Panc1 (cell line): ENCODE results near the gene HOXD13. TPM values are rescaled to one million over a fixed set of nuclear protein-coding genes. Genes with fewer than 3 reads are reported as not detected.

Experiments used
- ATAC-seq: fragments of 200-7000 bp; cut with Tn5 transposase; 2 replicates; pipeline ENCODE4 v1.9.1; 2020; ENCODE audit warnings: mild to moderate bottlenecking, moderate library complexity
- BruUV-seq: library from RNA; stranded (reverse); fragments of 400-500 nt; replicated peaks from 2 replicates; lab custom pipeline; 2021; lab: Mats Ljungman, UMichigan
- CTCF ChIA-PET: fragments of 300-600 bp; sonication (Branson Sonifier 250); formaldehyde crosslinking; loops from one replicate; lab custom pipeline; 2022; ENCODE audit warnings: antibody characterized with exemption; lab: Charles Lee
- POLR2A ChIA-PET: fragments of 300-600 bp; sonication (Branson Sonifier 250); formaldehyde crosslinking; loops from one replicate; lab custom pipeline; 2022; ENCODE audit warnings: antibody characterized with exemption; lab: Charles Lee
- DNase-seq: peaks from one replicate; pipeline ENCODE4 v3.0.0-alpha.2; 2010; ENCODE audit warnings: low read depth, low spot score
- H3K27ac ChIP-seq: 2 replicates; pipeline ENCODE4 v1.5.1; 2011; ENCODE audit warnings: mild to moderate bottlenecking, low read length, inconsistent platforms
- H3K27me3 ChIP-seq: fragments of 200-500 bp; sonication (Bioruptor generic); 2 replicates; pipeline ENCODE4 v1.6.0; 2014; ENCODE audit warnings: low read length, inconsistent platforms; ENCODE audit not compliant: control insufficient read depth, insufficient read depth
- H3K36me3 ChIP-seq: fragments of 200-500 bp; sonication (Bioruptor generic); 2 replicates; pipeline ENCODE4 v1.5.1; 2014; ENCODE audit warnings: inconsistent platforms, mild to moderate bottlenecking, low read length, moderate library complexity; ENCODE audit not compliant: control insufficient read depth, insufficient read depth
- H3K4me1 ChIP-seq: 2 replicates; pipeline ENCODE4 v1.5.1; 2011; ENCODE audit warnings: inconsistent platforms, mild to moderate bottlenecking, low read length, moderate library complexity; ENCODE audit not compliant: control insufficient read depth, insufficient read depth
- H3K4me3 ChIP-seq, 2 experiments: 2 replicates each; pipeline ENCODE4 v1.5.1; 2011 to 2012; ENCODE audit warnings: low read depth in 2 of 2, low read length in 2 of 2, mild to moderate bottlenecking in 2 of 2, inconsistent platforms in 1 of 2, moderate library complexity in 1 of 2
- H3K9me3 ChIP-seq: fragments of 200-500 bp; sonication (Bioruptor generic); 2 replicates; pipeline ENCODE4 v1.5.1; 2014; ENCODE audit warnings: low read depth, mild to moderate bottlenecking, inconsistent platforms, low read length, moderate library complexity; ENCODE audit not compliant: control insufficient read depth, insufficient read depth
- POLR2AphosphoS5 ChIP-seq: IDR thresholded peaks from 2 replicates; pipeline ENCODE4 v1.6.1; 2012; ENCODE audit warnings: mild to moderate bottlenecking, low read depth, low read length, moderate library complexity
- SIN3A ChIP-seq: IDR thresholded peaks from 2 replicates; pipeline ENCODE4 v1.6.1; 2012; ENCODE audit warnings: low read depth, mild to moderate bottlenecking, low read length, moderate library complexity, borderline replicate concordance; ENCODE audit not compliant: insufficient read depth
- TCF7L2 ChIP-seq: IDR thresholded peaks from 2 replicates; pipeline ENCODE4 v1.6.1; 2011; ENCODE audit warnings: mild to moderate bottlenecking, low read depth, low read length, inconsistent platforms
- in situ Hi-C: cut with HindIII; loops from 2 replicates; pipeline ENCODE4 v1.10.0; 2016; ENCODE audit warnings: low sequenced_read_pairs, low pct_unique_long_range_greater_than_20kb
- intact Hi-C: fragments of 100-400 bp; cut with micrococcal nuclease; formaldehyde crosslinking; loops from one replicate; pipeline ENCODE4 v1.10.0; 2022; ENCODE audit not compliant: unreplicated experiment
- total RNA-seq: library from RNA; stranded (reverse); gene quantifications from one replicate; pipeline ENCODE4 v1.2.1, GENCODE V29; 2021; ENCODE audit not compliant: unreplicated experiment
- TF ChIP-seq, protein P1 (sequence below): fragments of 450-650 bp; IDR thresholded peaks from 2 replicates; pipeline ENCODE4 v1.5.1; 2017; ENCODE audit warnings: mild to moderate bottlenecking
- TF ChIP-seq, protein P2 (sequence below), 2 experiments: IDR thresholded peaks; 2 replicates each; pipeline ENCODE4 v1.6.1; 2011 to 2012; ENCODE audit warnings: low read depth in 2 of 2, control low read depth in 1 of 2, low read length in 1 of 2, mild to moderate bottlenecking in 1 of 2, moderate library complexity in 1 of 2; ENCODE audit not compliant: insufficient read depth in 1 of 2

The HOXD13 gene
- total RNA-seq, 1 experiment from 2014 or later, result not detected

DNA sequence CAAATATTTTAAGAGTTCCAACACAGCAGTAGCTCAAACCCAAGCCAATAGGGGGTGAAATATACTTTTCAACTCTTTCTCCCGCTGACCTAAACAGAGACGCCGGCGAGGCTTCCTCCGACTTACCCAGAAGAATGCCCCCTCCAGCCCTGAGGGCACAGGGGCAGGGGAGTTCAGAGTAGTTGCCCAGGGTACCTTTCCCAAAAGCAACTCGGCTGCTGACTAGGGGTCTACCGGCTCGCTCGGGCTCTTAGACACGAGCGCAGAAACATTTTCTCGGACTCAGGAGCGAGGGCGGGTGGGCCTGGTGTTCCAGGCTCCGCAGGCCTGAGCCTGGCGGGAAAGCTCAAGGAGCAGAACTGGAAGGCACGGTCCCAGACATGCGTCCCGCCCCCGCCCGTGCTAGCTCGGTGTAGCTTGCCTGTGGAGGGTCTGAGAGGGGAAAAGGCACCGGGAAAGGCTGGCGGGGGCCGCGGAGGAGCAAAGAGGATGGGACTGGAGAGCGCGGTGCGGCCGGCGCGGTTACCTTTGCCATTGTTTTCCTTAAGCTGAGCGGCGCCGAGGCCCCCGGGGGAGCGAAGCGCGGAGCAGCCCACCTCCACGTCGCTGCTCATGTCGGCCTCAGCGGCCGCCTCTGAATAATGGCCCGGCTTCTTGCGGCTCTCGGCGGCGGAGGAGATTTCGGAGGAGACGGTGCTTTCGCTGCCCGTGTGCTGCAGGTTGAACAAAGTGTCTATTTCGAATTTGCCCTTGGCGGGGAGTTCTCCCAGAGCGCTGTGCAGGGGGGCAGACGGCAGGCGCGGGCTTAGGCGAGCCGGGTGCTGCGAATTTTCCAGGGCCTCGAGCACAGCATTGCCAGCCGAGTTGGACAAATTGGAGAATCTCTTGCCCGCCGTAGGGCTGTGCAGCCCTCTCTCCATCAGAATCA, 9.4 kb upstream of the HOXD13 start:
- BruUV-seq, result no TSS peak
- ChIA-PET CTCF (interaction anchor here (0.5 to 0.7 kb wide), 2 partner anchors 374 to 569 kb away, joined by 3 to 4 read pairs; no protein-coding TSS in a partner anchor), POLR2A (no interaction called here)
- TF ChIP-seq TCF7L2, result no peak
- TF ChIP-seq, protein P1, sequence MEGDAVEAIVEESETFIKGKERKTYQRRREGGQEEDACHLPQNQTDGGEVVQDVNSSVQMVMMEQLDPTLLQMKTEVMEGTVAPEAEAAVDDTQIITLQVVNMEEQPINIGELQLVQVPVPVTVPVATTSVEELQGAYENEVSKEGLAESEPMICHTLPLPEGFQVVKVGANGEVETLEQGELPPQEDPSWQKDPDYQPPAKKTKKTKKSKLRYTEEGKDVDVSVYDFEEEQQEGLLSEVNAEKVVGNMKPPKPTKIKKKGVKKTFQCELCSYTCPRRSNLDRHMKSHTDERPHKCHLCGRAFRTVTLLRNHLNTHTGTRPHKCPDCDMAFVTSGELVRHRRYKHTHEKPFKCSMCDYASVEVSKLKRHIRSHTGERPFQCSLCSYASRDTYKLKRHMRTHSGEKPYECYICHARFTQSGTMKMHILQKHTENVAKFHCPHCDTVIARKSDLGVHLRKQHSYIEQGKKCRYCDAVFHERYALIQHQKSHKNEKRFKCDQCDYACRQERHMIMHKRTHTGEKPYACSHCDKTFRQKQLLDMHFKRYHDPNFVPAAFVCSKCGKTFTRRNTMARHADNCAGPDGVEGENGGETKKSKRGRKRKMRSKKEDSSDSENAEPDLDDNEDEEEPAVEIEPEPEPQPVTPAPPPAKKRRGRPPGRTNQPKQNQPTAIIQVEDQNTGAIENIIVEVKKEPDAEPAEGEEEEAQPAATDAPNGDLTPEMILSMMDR, result no peak
- no peak for TF ChIP-seq POLR2AphosphoS5
- TF ChIP-seq, protein P2, sequence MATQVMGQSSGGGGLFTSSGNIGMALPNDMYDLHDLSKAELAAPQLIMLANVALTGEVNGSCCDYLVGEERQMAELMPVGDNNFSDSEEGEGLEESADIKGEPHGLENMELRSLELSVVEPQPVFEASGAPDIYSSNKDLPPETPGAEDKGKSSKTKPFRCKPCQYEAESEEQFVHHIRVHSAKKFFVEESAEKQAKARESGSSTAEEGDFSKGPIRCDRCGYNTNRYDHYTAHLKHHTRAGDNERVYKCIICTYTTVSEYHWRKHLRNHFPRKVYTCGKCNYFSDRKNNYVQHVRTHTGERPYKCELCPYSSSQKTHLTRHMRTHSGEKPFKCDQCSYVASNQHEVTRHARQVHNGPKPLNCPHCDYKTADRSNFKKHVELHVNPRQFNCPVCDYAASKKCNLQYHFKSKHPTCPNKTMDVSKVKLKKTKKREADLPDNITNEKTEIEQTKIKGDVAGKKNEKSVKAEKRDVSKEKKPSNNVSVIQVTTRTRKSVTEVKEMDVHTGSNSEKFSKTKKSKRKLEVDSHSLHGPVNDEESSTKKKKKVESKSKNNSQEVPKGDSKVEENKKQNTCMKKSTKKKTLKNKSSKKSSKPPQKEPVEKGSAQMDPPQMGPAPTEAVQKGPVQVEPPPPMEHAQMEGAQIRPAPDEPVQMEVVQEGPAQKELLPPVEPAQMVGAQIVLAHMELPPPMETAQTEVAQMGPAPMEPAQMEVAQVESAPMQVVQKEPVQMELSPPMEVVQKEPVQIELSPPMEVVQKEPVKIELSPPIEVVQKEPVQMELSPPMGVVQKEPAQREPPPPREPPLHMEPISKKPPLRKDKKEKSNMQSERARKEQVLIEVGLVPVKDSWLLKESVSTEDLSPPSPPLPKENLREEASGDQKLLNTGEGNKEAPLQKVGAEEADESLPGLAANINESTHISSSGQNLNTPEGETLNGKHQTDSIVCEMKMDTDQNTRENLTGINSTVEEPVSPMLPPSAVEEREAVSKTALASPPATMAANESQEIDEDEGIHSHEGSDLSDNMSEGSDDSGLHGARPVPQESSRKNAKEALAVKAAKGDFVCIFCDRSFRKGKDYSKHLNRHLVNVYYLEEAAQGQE (IDR thresholded peaks at IDR 0.05; ENCODE audit: insufficient read depth in 1 of 2, low read depth in 2 of 2, low read length in 1 of 2), result no peak
- in situ Hi-C loops, result no loop called here
- DNase-seq (no peak), ATAC-seq (no peak)
- H3K9me3 ChIP-seq, result no peaks in the 10 kb centered on the region
- peaks cover 6% of the 10 kb centered on the region for H3K4me1 ChIP-seq
- H3K36me3 ChIP-seq, result no peaks in the 10 kb centered on the region
- H3K27me3 ChIP-seq, result peaks cover 27% of the 10 kb centered on the region
- no peak overlapping the region for H3K4me3 ChIP-seq
- H3K27ac ChIP-seq, result no peak overlapping the region
- intact Hi-C loops, result loop anchor here (10.0 kb wide), 1 partner anchor 118 kb away; no protein-coding TSS in a partner anchor

DNA sequence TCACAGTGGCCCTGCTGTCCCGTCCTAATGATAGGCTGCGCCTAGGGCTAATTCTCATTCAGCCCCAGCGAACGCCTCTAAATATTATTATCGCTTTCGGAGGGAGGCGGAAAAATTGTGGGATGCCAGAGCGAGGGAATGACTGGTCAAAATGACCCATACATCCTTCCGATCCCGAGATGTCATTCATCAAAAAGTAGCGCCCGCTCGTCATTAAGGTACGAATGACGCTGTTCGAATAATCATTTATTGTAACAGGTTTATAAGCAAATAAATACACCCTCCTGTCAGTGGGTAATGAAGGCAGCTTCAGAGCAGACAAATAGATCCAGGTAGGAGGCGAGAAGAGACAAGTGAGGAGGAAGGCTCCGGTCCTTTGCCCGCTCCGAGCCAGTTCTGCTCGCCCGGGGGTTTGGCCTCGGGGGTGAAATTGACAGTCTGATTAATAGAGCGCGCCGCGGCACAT, 8.7 kb upstream of the HOXD13 start, which contains the start of gene EVX2:
Gene EVX2, minus strand, starts transcription at position 167 of the 466 bp plus-strand sequence. CDS start 186 bp downstream, outside the sequence.
- H3K9me3 ChIP-seq, result no peaks in the 10 kb centered on the region
- in situ Hi-C loops, result no loop called here

More for the DNA sequence above, 8.7 kb upstream of the HOXD13 start, which contains the start of gene EVX2:
- ATAC-seq, result no peak
- Histone ChIP-seq H3K27me3 (peaks cover 25% of the 10 kb centered on the region), H3K27ac (no peak within 1 kb of the TSS), H3K36me3 (no peaks in the 10 kb centered on the region), H3K4me3 (peak within 1 kb of the TSS in 1 of 2 experiments; percentile 48; a peak in 2 of 4 replicates), H3K4me1 (peaks cover 9% of the 10 kb centered on the region)
- DNase-seq, result no peak
- POLR2A ChIA-PET, result no interaction called here
- intact Hi-C loops, result loop anchor here (10.0 kb wide), 1 partner anchor 119 kb away; no protein-coding TSS in a partner anchor
- CTCF ChIA-PET, result no interaction called here
- TF ChIP-seq, protein P2 (IDR thresholded peaks at IDR 0.05; ENCODE audit: insufficient read depth in 1 of 2, low read depth in 2 of 2, low read length in 1 of 2), result no peak
- TF ChIP-seq, protein P1, result no peak
- no peak for TF ChIP-seq POLR2AphosphoS5
- no peak for TF ChIP-seq TCF7L2
- no peak for TF ChIP-seq SIN3A
- no TSS peak for BruUV-seq
